Heart left ventricle (tissue), 13 donors: ENCODE data around the gene SYNDIG1.

Source experiments
- CTCF ChIP-seq, 12 donors: fragments of 200-600 bp; sonication (generic) in 4 of 12; IDR thresholded peaks; one replicate each; pipeline versions ENCODE4 v1.5.0 to v1.8.0; 2018 to 2022; ENCODE audit warnings: antibody characterized with exemption in 12 of 12, mild to moderate bottlenecking in 5 of 12
- POLR2A ChIP-seq, 2 donors: fragments of 450-650 bp; IDR thresholded peaks; one replicate each; pipeline ENCODE4 v1.6.1; 2017; ENCODE audit warnings: antibody characterized with exemption in 2 of 2, mild to moderate bottlenecking in 2 of 2, moderate library complexity in 2 of 2
- donor health status: ischemic (EF 13 %, LVEDD 7.1; RV severe dilation, severe dysfunction).
- donor health status: DM: no; HTN: yes; CAD: no.
- donor health status: DM: no; HTN: no; CAD: no.
- donor health status: ischemic (EF 25% LVEDD 6.9; RV normal size, moderate dysfunction).
- donor health status: ischemic (EF 25% LVEDD 5.7; RV mildly dilated, moderate dysfunction).
- donor health status: ischemic (EF 35%, LVEDD 5.7; RV mildly dilated, moderate dysfunction).
- donor health status: nonischemic (EF 11% LVEDD 7.7; RV severe dilation, severe dysfunction).
- donor health status: DM: yes; HTN: yes; CAD: no.
- donor health status: PGD.
- donor health status: ischemic (EF 29% LVEDD 5.4; RV normal size, mild dysfunction).
- donor health status: nonischemic (EF 23%, LVEDD 6.1; RV moderate dilation, normal function).

GRCh38 chr20:24628985-24629384 lies 159.6 kb downstream of the SYNDIG1 start:
- TF ChIP-seq CTCF (IDR thresholded peaks at IDR 0.05) (no peak), POLR2A (IDR thresholded peaks at IDR 0.05) (no peak)
